GM06990 (cell line): Measurements from ENCODE around the gene TNRC6C.

Source experiments
- DNase-seq: peaks from one replicate; pipeline ENCODE4 v3.0.0-alpha.2; 2011; ENCODE audit not compliant: insufficient read length; ENCODE audit errors: extremely low read depth
- H3K27me3 ChIP-seq: replicated peaks from 2 replicates; pipeline ENCODE4 v1.6.0; 2011; ENCODE audit warnings: low read length; ENCODE audit not compliant: control insufficient read depth, insufficient read depth
- H3K36me3 ChIP-seq: 2 replicates; pipeline ENCODE4 v1.5.1; 2011; ENCODE audit warnings: low read length; ENCODE audit not compliant: control insufficient read depth, insufficient read depth
- H3K4me3 ChIP-seq: replicated peaks from 2 replicates; pipeline ENCODE4 v1.5.1; 2011; ENCODE audit warnings: low read depth, mild to moderate bottlenecking, control low read depth, low read length
- TF ChIP-seq, protein P1 (sequence below): IDR thresholded peaks from 2 replicates; pipeline ENCODE4 v1.5.1; 2011; ENCODE audit warnings: low read length, control low read depth, mild to moderate bottlenecking, inconsistent platforms; ENCODE audit not compliant: insufficient read depth, poor library complexity, severe bottlenecking

The TNRC6C gene

DNA sequence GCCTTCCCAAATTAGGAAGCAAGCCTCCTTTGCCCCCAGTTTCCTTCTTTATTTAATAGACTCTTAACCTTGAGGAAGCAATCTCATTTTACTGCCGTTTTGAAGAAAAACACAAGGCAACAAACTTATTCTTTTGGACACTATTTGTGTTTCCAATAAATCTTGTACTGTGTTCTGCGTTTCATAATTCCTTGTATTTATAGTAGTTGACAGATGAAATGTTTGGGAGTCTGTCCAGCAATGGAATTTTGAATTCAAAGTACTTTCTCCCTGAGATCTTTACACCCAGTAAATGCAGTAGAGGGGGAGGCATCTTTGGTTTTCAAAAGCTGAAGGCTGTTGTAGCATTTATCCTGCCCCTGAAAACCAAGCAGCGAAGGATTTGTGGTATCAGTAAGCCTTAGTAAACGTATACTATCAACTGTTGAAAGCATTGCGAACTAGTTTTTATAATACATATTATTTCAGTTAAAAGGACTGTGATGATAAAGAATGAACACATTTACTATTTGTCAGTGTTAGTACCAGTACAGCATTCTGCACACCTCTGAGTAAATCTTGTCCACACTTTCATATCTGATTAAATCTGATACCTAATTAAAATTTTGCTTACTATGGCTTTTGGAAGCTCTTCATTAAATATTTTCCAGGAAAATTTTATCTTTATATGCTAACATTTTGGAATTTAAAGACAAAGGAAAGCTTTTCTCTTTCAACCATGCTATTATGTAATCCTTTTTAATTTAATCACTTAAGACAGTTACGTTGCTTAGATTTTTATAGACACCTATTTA is 83.1 kb downstream of the TNRC6C start:
- H3K4me3 ChIP-seq: peak overlapping the region; percentile 52
- DNase-seq: no peak
- no peaks in the 10 kb centered on the region for H3K27me3 ChIP-seq
- no peaks in the 10 kb centered on the region; the same call in 1 of the 2 replicates for H3K36me3 ChIP-seq
- TF ChIP-seq, protein P1, sequence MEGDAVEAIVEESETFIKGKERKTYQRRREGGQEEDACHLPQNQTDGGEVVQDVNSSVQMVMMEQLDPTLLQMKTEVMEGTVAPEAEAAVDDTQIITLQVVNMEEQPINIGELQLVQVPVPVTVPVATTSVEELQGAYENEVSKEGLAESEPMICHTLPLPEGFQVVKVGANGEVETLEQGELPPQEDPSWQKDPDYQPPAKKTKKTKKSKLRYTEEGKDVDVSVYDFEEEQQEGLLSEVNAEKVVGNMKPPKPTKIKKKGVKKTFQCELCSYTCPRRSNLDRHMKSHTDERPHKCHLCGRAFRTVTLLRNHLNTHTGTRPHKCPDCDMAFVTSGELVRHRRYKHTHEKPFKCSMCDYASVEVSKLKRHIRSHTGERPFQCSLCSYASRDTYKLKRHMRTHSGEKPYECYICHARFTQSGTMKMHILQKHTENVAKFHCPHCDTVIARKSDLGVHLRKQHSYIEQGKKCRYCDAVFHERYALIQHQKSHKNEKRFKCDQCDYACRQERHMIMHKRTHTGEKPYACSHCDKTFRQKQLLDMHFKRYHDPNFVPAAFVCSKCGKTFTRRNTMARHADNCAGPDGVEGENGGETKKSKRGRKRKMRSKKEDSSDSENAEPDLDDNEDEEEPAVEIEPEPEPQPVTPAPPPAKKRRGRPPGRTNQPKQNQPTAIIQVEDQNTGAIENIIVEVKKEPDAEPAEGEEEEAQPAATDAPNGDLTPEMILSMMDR: no peak

DNA sequence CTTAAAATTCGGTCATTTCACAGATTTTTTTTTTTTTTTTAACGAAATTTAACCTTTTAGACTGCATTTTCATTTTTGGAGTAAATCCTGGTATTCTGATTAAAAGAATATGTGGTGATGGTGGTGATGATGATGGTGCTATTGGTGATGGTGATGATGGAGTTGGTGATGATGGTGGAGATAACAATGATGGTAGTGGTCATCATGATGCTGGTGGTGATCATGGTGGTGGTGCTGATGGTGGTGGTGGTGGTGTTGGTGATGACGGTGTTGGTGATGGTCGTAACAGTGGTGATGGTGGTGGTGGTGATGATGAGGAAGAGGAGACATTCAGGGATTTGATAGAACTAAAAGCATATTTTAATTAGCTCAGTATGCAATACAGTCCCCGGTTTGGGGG is 84.0 kb downstream of the TNRC6C start:
- no peak for DNase-seq

DNA sequence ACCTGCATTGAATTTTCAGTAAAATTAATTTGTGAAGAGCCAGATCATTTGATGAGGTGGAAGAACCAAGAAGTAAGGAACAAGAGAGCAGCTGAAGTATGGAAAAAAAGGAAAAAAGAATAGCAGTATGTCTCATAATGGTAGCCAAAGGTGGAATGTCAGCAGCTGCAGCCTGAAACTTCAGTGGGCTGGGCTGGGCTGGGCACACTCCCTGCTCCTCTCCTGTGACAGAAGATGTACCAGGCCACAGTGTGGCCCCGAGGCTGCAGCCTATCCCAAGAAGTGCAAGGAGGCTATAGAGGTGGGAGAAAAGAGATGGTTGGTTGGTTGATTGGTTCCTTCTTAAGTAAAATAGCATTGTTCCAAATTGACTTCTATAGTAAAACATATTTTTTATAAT is 84.5 kb downstream of the TNRC6C start:
- H3K36me3 ChIP-seq: no peaks in the 10 kb centered on the region
- no peak overlapping the region for H3K4me3 ChIP-seq
- TF ChIP-seq, protein P1: no peak
- no peaks in the 10 kb centered on the region for H3K27me3 ChIP-seq
- DNase-seq: no peak

More for the DNA sequence above, 84.0 kb downstream of the TNRC6C start:
- H3K36me3 ChIP-seq: no peaks in the 10 kb centered on the region
- no peaks in the 10 kb centered on the region for H3K27me3 ChIP-seq
- no peak overlapping the region for H3K4me3 ChIP-seq
- TF ChIP-seq, protein P1: no peak

DNA sequence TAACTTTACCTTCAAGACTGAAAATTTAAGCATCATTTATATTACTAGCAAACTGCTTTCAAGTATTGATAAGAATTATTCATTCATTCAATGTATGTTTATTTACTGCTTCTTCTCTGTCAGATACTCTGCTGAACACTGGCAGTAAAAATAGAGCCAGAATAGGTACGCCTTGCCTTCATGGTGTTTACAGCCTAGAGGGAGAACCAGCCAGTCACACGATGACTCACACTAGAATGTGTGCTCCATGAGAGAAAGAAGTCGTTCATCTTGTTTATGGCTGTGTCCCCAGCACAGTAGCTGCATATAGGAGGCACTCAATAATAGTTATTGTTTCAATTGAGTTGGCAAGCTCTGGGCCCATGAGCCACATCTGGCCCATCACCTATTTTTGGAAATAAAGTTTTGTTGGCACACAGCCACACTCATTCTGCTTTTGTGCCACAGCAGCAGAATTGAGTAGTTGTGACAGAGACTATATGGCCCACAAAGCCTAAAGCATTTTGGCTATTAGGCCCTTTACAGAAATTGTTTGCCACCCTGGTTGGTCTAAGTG is 85.9 kb downstream of the TNRC6C start:
- Histone ChIP-seq H3K36me3 (peaks cover 2% of the 10 kb centered on the region), H3K4me3 (no peak overlapping the region), H3K27me3 (no peaks in the 10 kb centered on the region)
- TF ChIP-seq, protein P1: no peak
- no peak for DNase-seq

DNA sequence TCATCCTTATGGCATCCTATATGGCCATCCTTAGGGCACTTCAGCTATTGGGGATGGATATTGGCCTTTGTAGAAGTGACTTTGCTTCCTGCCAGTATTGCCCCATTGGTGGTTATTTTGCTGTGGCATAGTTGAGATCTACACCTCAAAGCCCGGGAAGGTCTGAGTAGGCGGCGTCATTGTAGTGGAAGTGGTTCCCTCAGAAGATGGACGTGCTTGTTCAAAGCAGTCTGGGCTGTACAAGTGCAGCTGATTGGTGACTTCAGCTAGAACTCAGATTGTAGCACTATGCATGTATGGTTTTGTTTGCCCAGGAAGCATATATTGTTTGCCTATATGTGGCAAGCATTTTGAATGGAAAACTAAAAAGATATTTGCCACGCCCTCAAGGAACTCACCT is 86.8 kb downstream of the TNRC6C start:
- H3K27me3 ChIP-seq: no peaks in the 10 kb centered on the region
- no peak for DNase-seq
- peaks cover 2% of the 10 kb centered on the region for H3K36me3 ChIP-seq
- TF ChIP-seq, protein P1: no peak
- H3K4me3 ChIP-seq: no peak overlapping the region

DNA sequence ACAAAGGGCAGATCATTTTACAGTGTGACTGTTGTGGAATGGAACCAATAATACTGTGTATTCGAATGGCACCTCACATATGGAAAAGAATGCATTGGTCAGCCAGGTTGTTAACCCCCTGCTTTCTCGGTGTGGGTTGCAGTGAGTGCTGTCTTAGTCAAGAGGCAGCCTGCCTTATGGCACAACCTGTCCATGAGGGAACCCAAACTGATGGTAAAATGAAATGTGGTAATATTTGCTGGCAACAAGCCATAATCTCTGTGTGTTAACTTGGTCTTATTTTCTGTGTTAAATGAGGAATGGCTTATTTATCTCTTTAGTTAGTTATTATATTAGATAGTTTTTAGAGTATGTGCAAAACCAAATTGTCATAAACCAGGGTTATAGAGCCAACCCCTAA is 88.4 kb downstream of the TNRC6C start:
- Histone ChIP-seq H3K4me3 (no peak overlapping the region), H3K27me3 (no peaks in the 10 kb centered on the region), H3K36me3 (peaks cover 2% of the 10 kb centered on the region)
- no peak for DNase-seq
- TF ChIP-seq, protein P1: no peak
